ENCODE measurements around the gene FAM76A. TPM values are rescaled to one million over a fixed set of nuclear protein-coding genes. Genes with fewer than 3 reads are reported as not detected.

FAM76A gene
- total and polyA plus RNA-seq, 8 donors: 3.7 to 125 (median 11.8) TPM

Small RNA genes within 50 kb of the gene (small RNA-seq; reads per million reads assigned to genes)
- 0 reads per million in 4 donors for gene AL020997.2
- 0 reads per million in 4 donors for gene RNU6-424P

Other genes with a start within 250 kb of the FAM76A start
- gene WASF2, start 235.8 kb upstream of the FAM76A start, total RNA-seq: 10 to 100 TPM; 47.0 to 82.1 (median 65.3) TPM
- gene WASF2, start 235.8 kb upstream of the FAM76A start, polyA plus RNA-seq: 10 to 100 TPM; 24.7 to 31.9 (median 25.7) TPM
- 10 to 100 TPM; 10.8 to 95.0 (median 35.1) TPM for gene AHDC1, start 121.8 kb upstream of the FAM76A start, total RNA-seq
- gene AHDC1, start 121.8 kb upstream of the FAM76A start, polyA plus RNA-seq: 10 to 100 TPM in 1 of 3 donors, 1 to 10 TPM in 2; 5.8 to 10.3 (median 8.3) TPM
- 1 to 10 TPM in 3 of 5 donors, not detected in 2; 6.7 to 8.8 (median 7.0) TPM for gene FGR, start 90.8 kb upstream of the FAM76A start, total RNA-seq
- 1 to 10 TPM; 3.1 to 9.9 (median 4.6) TPM for gene FGR, start 90.8 kb upstream of the FAM76A start, polyA plus RNA-seq
- 10 to 100 TPM in 3 of 5 donors, 1 to 10 TPM in 1, not detected in 1; 6.1 to 65.2 (median 34.3) TPM for gene IFI6, start 53.8 kb upstream of the FAM76A start, total RNA-seq
- 10 to 100 TPM; 13.4 to 95.2 (median 40.0) TPM for gene IFI6, start 53.8 kb upstream of the FAM76A start, polyA plus RNA-seq
- 100 to 1,000 TPM in 2 of 5 donors, 10 to 100 TPM in 3; 10.7 to 312 (median 94.2) TPM for gene STX12, start 47.3 kb downstream of the FAM76A start, total RNA-seq
- gene STX12, start 47.3 kb downstream of the FAM76A start, polyA plus RNA-seq: 100 to 1,000 TPM in 1 of 3 donors, 10 to 100 TPM in 2; 22.2 to 117 (median 84.2) TPM
- gene PPP1R8, start 104.8 kb downstream of the FAM76A start, total RNA-seq: 10 to 100 TPM in 3 of 5 donors, 1 to 10 TPM in 1, under 1 TPM in 1; 0.58 to 40.0 (median 22.7) TPM
- gene PPP1R8, start 104.8 kb downstream of the FAM76A start, polyA plus RNA-seq: 10 to 100 TPM; 20.4 to 25.1 (median 21.8) TPM
- 10 to 100 TPM in 3 of 5 donors, 1 to 10 TPM in 2; 5.3 to 44.0 (median 17.6) TPM for gene THEMIS2, start 146.6 kb downstream of the FAM76A start, total RNA-seq
- 10 to 100 TPM in 2 of 3 donors, 1 to 10 TPM in 1; 9.8 to 18.2 (median 15.6) TPM for gene THEMIS2, start 146.6 kb downstream of the FAM76A start, polyA plus RNA-seq
- gene RPA2, start 188.6 kb downstream of the FAM76A start, total RNA-seq: 10 to 100 TPM in 2 of 5 donors, 1 to 10 TPM in 2, under 1 TPM in 1; 0.58 to 44.4 (median 4.0) TPM
- gene RPA2, start 188.6 kb downstream of the FAM76A start, polyA plus RNA-seq: 10 to 100 TPM; 21.9 to 37.6 (median 29.1) TPM
- gene SMPDL3B, start 209.0 kb downstream of the FAM76A start, total RNA-seq: 10 to 100 TPM in 2 of 5 donors, 1 to 10 TPM in 1, under 1 TPM in 1, not detected in 1; 0.89 to 73.6 (median 12.7) TPM
- 10 to 100 TPM in 1 of 3 donors, 1 to 10 TPM in 2; 2.9 to 17.9 (median 8.0) TPM for gene SMPDL3B, start 209.0 kb downstream of the FAM76A start, polyA plus RNA-seq
- gene XKR8, start 234.0 kb downstream of the FAM76A start, total RNA-seq: 10 to 100 TPM in 2 of 5 donors, 1 to 10 TPM in 2, under 1 TPM in 1; 0.58 to 33.9 (median 4.9) TPM
- gene XKR8, start 234.0 kb downstream of the FAM76A start, polyA plus RNA-seq: 1 to 10 TPM; 5.2 to 5.7 (median 5.3) TPM

All from stomach (tissue), 8 donors.